PC-3 (cell line): ENCODE data around the gene OR1I1. TPM values are rescaled to one million over a fixed set of nuclear protein-coding genes. Genes with fewer than 3 reads are reported as not detected.

Experiments used
- ATAC-seq: fragments of 200-7000 bp; cut with Tn5 transposase; 2 replicates; pipeline ENCODE4 v1.9.1; 2020; ENCODE audit warnings: mild to moderate bottlenecking, moderate library complexity
- BruUV-seq: library from RNA; stranded (reverse); fragments of 400-500 nt; replicated peaks from 2 replicates; lab custom pipeline; 2021; lab: Mats Ljungman, UMichigan
- CTCF ChIA-PET: fragments of 300-600 bp; sonication (Branson Sonifier 250); formaldehyde crosslinking; loops from one replicate; lab custom pipeline; 2022; ENCODE audit warnings: antibody characterized with exemption; lab: Charles Lee
- POLR2A ChIA-PET: fragments of 300-600 bp; sonication (Branson Sonifier 250); formaldehyde crosslinking; loops from one replicate; lab custom pipeline; 2022; ENCODE audit warnings: antibody characterized with exemption; ENCODE audit not compliant: unreplicated experiment; lab: Charles Lee
- DNase-seq: peaks from one replicate; pipeline ENCODE4 v3.0.0-alpha.2; 2015
- H2AFZ ChIP-seq: fragments of 300-600 bp; sonication (generic); 2 replicates; pipeline ENCODE4 v1.6.0; 2016; ENCODE audit warnings: antibody characterized with exemption, low read length
- H3F3A ChIP-seq: fragments of 300-600 bp; sonication (generic); one replicate; pipeline ENCODE4 v1.6.0; 2017; ENCODE audit warnings: antibody characterized with exemption, low read length, control low read depth, mild to moderate bottlenecking; ENCODE audit not compliant: unreplicated experiment
- H3K27ac ChIP-seq: fragments of 300-600 bp; sonication (generic); 2 replicates; pipeline ENCODE4 v1.5.1; 2016; ENCODE audit warnings: mild to moderate bottlenecking, low read length
- H3K27me3 ChIP-seq: fragments of 300-600 bp; sonication (generic); 2 replicates; pipeline ENCODE4 v1.6.1; 2016; ENCODE audit warnings: low read length, mixed read lengths
- H3K36me3 ChIP-seq: fragments of 300-600 bp; sonication (generic); 2 replicates; pipeline ENCODE4 v1.6.1; 2016; ENCODE audit warnings: low read depth, mixed run types, low read length, mixed read lengths
- H3K4me1 ChIP-seq: fragments of 300-600 bp; sonication (generic); 2 replicates; pipeline ENCODE4 v1.5.1; 2016; ENCODE audit warnings: low read length; ENCODE audit not compliant: insufficient read depth
- H3K4me2 ChIP-seq: fragments of 300-600 bp; sonication (generic); 2 replicates; pipeline ENCODE4 v1.6.0; 2016; ENCODE audit warnings: low read length
- H3K4me3 ChIP-seq: fragments of 300-600 bp; sonication (generic); 2 replicates; pipeline ENCODE4 v1.5.1; 2016; ENCODE audit warnings: mild to moderate bottlenecking, low read length, mixed read lengths
- H3K79me2 ChIP-seq: fragments of 300-600 bp; sonication (generic); 2 replicates; pipeline ENCODE4 v1.6.1; 2017; ENCODE audit warnings: low read length, mixed read lengths
- H3K9ac ChIP-seq: fragments of 300-600 bp; sonication (generic); 2 replicates; pipeline ENCODE4 v1.6.0; 2016; ENCODE audit warnings: mild to moderate bottlenecking, low read length
- H3K9me2 ChIP-seq: fragments of 300-600 bp; sonication (generic); replicated peaks from 2 replicates; pipeline ENCODE4 v1.6.1; 2016; ENCODE audit warnings: mixed run types, low read length, mixed read lengths
- H3K9me3 ChIP-seq: fragments of 300-600 bp; sonication (generic); 2 replicates; pipeline ENCODE4 v1.6.1; 2016; ENCODE audit warnings: low read length, mixed read lengths
- H4K20me1 ChIP-seq: fragments of 300-600 bp; sonication (generic); 2 replicates; pipeline ENCODE4 v1.6.1; 2016; ENCODE audit warnings: low read length, mixed read lengths
- CTCF ChIP-seq: fragments of 300-600 bp; sonication (generic); conservative IDR thresholded peaks from 2 replicates; pipeline ENCODE4 v1.5.1; 2017; ENCODE audit warnings: antibody characterized with exemption, low read depth, mild to moderate bottlenecking, low read length
- EZH2 ChIP-seq: fragments of 300-600 bp; sonication (generic); IDR thresholded peaks from one replicate; pipeline ENCODE4 v1.6.1; 2017; ENCODE audit warnings: antibody characterized with exemption, mild to moderate bottlenecking, low read length; ENCODE audit not compliant: unreplicated experiment
- EZH2phosphoT487 ChIP-seq: fragments of 300-600 bp; sonication (generic); IDR thresholded peaks from 2 replicates; pipeline ENCODE4 v1.6.1; 2018; ENCODE audit warnings: mild to moderate bottlenecking, antibody characterized with exemption, low read length, borderline replicate concordance
- intact Hi-C: fragments of 100-400 bp; cut with micrococcal nuclease; formaldehyde crosslinking; loops from 2 replicates; pipeline ENCODE4 v1.9.0; 2023
- total RNA-seq: library from RNA; depleted of rRNA; stranded (reverse); fragments of >200 nt; gene quantifications from 2 replicates; pipeline ENCODE4 v1.2.3, GENCODE V29; 2014

Gene OR1I1
- total RNA-seq, 1 experiment from 2014 or later, result not detected

GRCh38 chr19:15124572-15125231, 42.7 kb downstream of the OR1I1 start:
- Histone ChIP-seq H3K27me3 (no peaks in the 10 kb centered on the region), H3F3A (no peaks in the 10 kb centered on the region), H2AFZ (peak overlapping the region; percentile 99), H3K79me2 (peaks cover 27% of the 10 kb centered on the region), H3K4me3 (peak overlapping the region; percentile 90), H4K20me1 (no peaks in the 10 kb centered on the region), H3K27ac (peak overlapping the region; percentile 61), H3K9ac (peak overlapping the region; percentile 88), H3K4me2 (peak overlapping the region; percentile 96), H3K9me3 (no peaks in the 10 kb centered on the region), H3K9me2 (no peaks in the 10 kb centered on the region), H3K4me1 (peaks cover 23% of the 10 kb centered on the region), H3K36me3 (peaks cover 4% of the 10 kb centered on the region; the same call in 1 of the 2 replicates)
- DNase-seq (no peak), ATAC-seq (no peak)
- ChIA-PET POLR2A (no interaction called here), CTCF (interaction anchor here (1.7 kb wide), 1 partner anchor 23 kb away, joined by 6 read pairs; no protein-coding TSS in a partner anchor)
- intact Hi-C loops, result no loop called here
- BruUV-seq, result no TSS peak
- TF ChIP-seq EZH2phosphoT487, result no peak
- no peak for TF ChIP-seq CTCF
- TF ChIP-seq EZH2, result no peak

- CTCF ChIA-PET, result interaction anchor here (1.7 kb wide), 1 partner anchor 24 kb away, joined by 6 read pairs; no protein-coding TSS in a partner anchor
- Histone ChIP-seq H3K27me3 (no peaks in the 10 kb centered on the region), H4K20me1 (no peaks in the 10 kb centered on the region), H3K9ac (peak overlapping the region; percentile 88), H3K36me3 (peaks cover 4% of the 10 kb centered on the region; the same call in 1 of the 2 replicates), H3K9me2 (no peaks in the 10 kb centered on the region), H2AFZ (peak overlapping the region; percentile 99), H3K4me2 (peak overlapping the region; percentile 96), H3K4me1 (peaks cover 31% of the 10 kb centered on the region), H3F3A (no peaks in the 10 kb centered on the region), H3K79me2 (peaks cover 27% of the 10 kb centered on the region), H3K9me3 (no peaks in the 10 kb centered on the region), H3K4me3 (peak overlapping the region; percentile 90), H3K27ac (peak overlapping the region; percentile 61)
- ATAC-seq (peak; percentile 89), DNase-seq (peak; percentile 98)
- BruUV-seq, result TSS peak; percentile 66
- intact Hi-C loops, result no loop called here
- POLR2A ChIA-PET, result interaction anchor here (0.6 kb wide), 1 partner anchor 254 kb away, joined by 7 read pairs; no protein-coding TSS in a partner anchor
- no peak for TF ChIP-seq CTCF
- TF ChIP-seq EZH2phosphoT487, result no peak
- no peak for TF ChIP-seq EZH2
Measured at GRCh38 chr19:15125232-15126067, 43.4 kb downstream of the OR1I1 start.
